HEK293 (cell line): ENCODE data around the gene KRT17.

Source experiments
- CTCF ChIA-PET: fragments of 350-600 bp; formaldehyde crosslinking; extraction: SDS; loops from one replicate; lab custom pipeline; 2021; ENCODE audit warnings: antibody characterized with exemption; lab: Yijun Ruan, JAX
- POLR2A ChIA-PET: fragments of 300-600 bp; formaldehyde crosslinking; extraction: SDS; loops from one replicate; lab custom pipeline; 2020; ENCODE audit warnings: antibody characterized with exemption, inconsistent platforms; lab: Yijun Ruan, JAX
- H3K27ac ChIP-seq: fragments of 200-500 bp; sonication (Bioruptor generic); 2 replicates; pipeline ENCODE4 v1.5.1; 2014; ENCODE audit warnings: low read depth, low read length, control low read depth, inconsistent platforms; ENCODE audit errors: extremely low read depth
- H3K36me3 ChIP-seq, 2 experiments: fragments of 200-500 bp in 1 of 2; sonication (Bioruptor generic) in 1 of 2; 1 replicate in 1 of 2; 2 replicates in 1 of 2; pipeline ENCODE4 v1.5.1; 2014 to 2017; ENCODE audit warnings: inconsistent platforms in 2 of 2, low read length in 2 of 2; ENCODE audit not compliant: control insufficient read depth in 2 of 2, insufficient read depth in 1 of 2
- H3K4me1 ChIP-seq: fragments of 200-500 bp; sonication (Bioruptor generic); 2 replicates; pipeline ENCODE4 v1.5.1; 2014; ENCODE audit warnings: mild to moderate bottlenecking, low read length, inconsistent platforms; ENCODE audit not compliant: control insufficient read depth, insufficient read depth
- H3K4me3 ChIP-seq: 2 replicates; pipeline ENCODE4 v1.5.1; 2011; ENCODE audit warnings: low read depth, mild to moderate bottlenecking, control low read depth, low read length, moderate library complexity
- H3K9me3 ChIP-seq: fragments of 200-500 bp; sonication (Bioruptor generic); 2 replicates; pipeline ENCODE4 v1.5.1; 2014; ENCODE audit warnings: low read depth, low read length, inconsistent platforms; ENCODE audit not compliant: control insufficient read depth, insufficient read depth
- ATF2 ChIP-seq: fragments of 450-650 bp; formaldehyde crosslinking; IDR thresholded peaks from 2 replicates; pipeline ENCODE4 v1.5.1; 2016; ENCODE audit warnings: missing biosample characterization, missing genetic modification characterization, low read depth
- EGR2 ChIP-seq: fragments of 450-650 bp; formaldehyde crosslinking; IDR thresholded peaks from 2 replicates; pipeline ENCODE4 v1.5.1; 2016; ENCODE audit warnings: low read depth, missing biosample characterization, missing genetic modification characterization
- GLIS1 ChIP-seq: fragments of 450-650 bp; formaldehyde crosslinking; IDR thresholded peaks from 2 replicates; pipeline ENCODE4 v1.5.1; 2016; ENCODE audit warnings: missing biosample characterization, missing genetic modification characterization
- OSR2 ChIP-seq: fragments of 450-650 bp; formaldehyde crosslinking; IDR thresholded peaks from 2 replicates; pipeline ENCODE4 v1.5.1; 2016; ENCODE audit warnings: missing biosample characterization, missing genetic modification characterization
- REST ChIP-seq: fragments of 450-650 bp; formaldehyde crosslinking; IDR thresholded peaks from 2 replicates; pipeline ENCODE4 v1.5.1; 2016; ENCODE audit warnings: missing biosample characterization, missing genetic modification characterization
- SCRT1 ChIP-seq: fragments of 450-650 bp; formaldehyde crosslinking; IDR thresholded peaks from 2 replicates; pipeline ENCODE4 v1.5.1; 2016; ENCODE audit warnings: missing biosample characterization, missing genetic modification characterization, borderline replicate concordance
- SP2 ChIP-seq: fragments of 450-650 bp; formaldehyde crosslinking; IDR thresholded peaks from 2 replicates; pipeline ENCODE4 v1.5.1; 2016; ENCODE audit warnings: missing biosample characterization, missing genetic modification characterization
- ZBTB20 ChIP-seq: fragments of 450-650 bp; formaldehyde crosslinking; IDR thresholded peaks from 2 replicates; pipeline ENCODE4 v1.5.1; 2016; ENCODE audit warnings: missing biosample characterization, missing genetic modification characterization
- ZBTB48 ChIP-seq: fragments of 450-650 bp; formaldehyde crosslinking; IDR thresholded peaks from 2 replicates; pipeline ENCODE4 v1.5.1; 2016; ENCODE audit warnings: missing biosample characterization, missing genetic modification characterization
- ZBTB8A ChIP-seq: fragments of 450-650 bp; formaldehyde crosslinking; IDR thresholded peaks from 2 replicates; pipeline ENCODE4 v1.5.1; 2016; ENCODE audit warnings: missing biosample characterization, missing genetic modification characterization
- ZFHX2 ChIP-seq: fragments of 450-650 bp; formaldehyde crosslinking; conservative IDR thresholded peaks from 2 replicates; pipeline ENCODE4 v1.5.1; 2016; ENCODE audit warnings: missing biosample characterization, missing genetic modification characterization
- ZNF280D ChIP-seq: fragments of 450-650 bp; formaldehyde crosslinking; IDR thresholded peaks from 2 replicates; pipeline ENCODE4 v1.5.1; 2016; ENCODE audit warnings: missing biosample characterization, missing genetic modification characterization
- ZNF366 ChIP-seq: fragments of 450-650 bp; formaldehyde crosslinking; conservative IDR thresholded peaks from 2 replicates; pipeline ENCODE4 v1.5.1; 2016; ENCODE audit warnings: missing biosample characterization, missing genetic modification characterization
- ZNF449 ChIP-seq: fragments of 450-650 bp; formaldehyde crosslinking; IDR thresholded peaks from 2 replicates; pipeline ENCODE4 v1.5.1; 2017; ENCODE audit warnings: missing biosample characterization, mild to moderate bottlenecking, missing genetic modification characterization, moderate library complexity
- ZNF473 ChIP-seq: fragments of 450-650 bp; formaldehyde crosslinking; IDR thresholded peaks from 2 replicates; pipeline ENCODE4 v1.5.1; 2017; ENCODE audit warnings: missing biosample characterization, missing genetic modification characterization
- ZNF48 ChIP-seq: fragments of 450-650 bp; formaldehyde crosslinking; IDR thresholded peaks from 2 replicates; pipeline ENCODE4 v1.5.1; 2016; ENCODE audit warnings: missing biosample characterization, missing genetic modification characterization
- ZNF521 ChIP-seq: fragments of 450-650 bp; formaldehyde crosslinking; IDR thresholded peaks from 2 replicates; pipeline ENCODE4 v1.5.1; 2017; ENCODE audit warnings: missing biosample characterization, mild to moderate bottlenecking, missing genetic modification characterization
- ZNF544 ChIP-seq: fragments of 450-650 bp; formaldehyde crosslinking; IDR thresholded peaks from 2 replicates; pipeline ENCODE4 v1.5.0; 2017; ENCODE audit warnings: missing biosample characterization, missing genetic modification characterization
- ZNF600 ChIP-seq: fragments of 450-650 bp; formaldehyde crosslinking; IDR thresholded peaks from 2 replicates; pipeline ENCODE4 v1.5.1; 2016; ENCODE audit warnings: missing biosample characterization, missing genetic modification characterization
- ZNF629 ChIP-seq: fragments of 450-650 bp; formaldehyde crosslinking; IDR thresholded peaks from 2 replicates; pipeline ENCODE4 v1.5.1; 2017; ENCODE audit warnings: missing biosample characterization, missing genetic modification characterization
- ZNF704 ChIP-seq: fragments of 450-650 bp; formaldehyde crosslinking; IDR thresholded peaks from 2 replicates; pipeline ENCODE4 v1.5.1; 2016; ENCODE audit warnings: missing biosample characterization, missing genetic modification characterization
- ZNF791 ChIP-seq: fragments of 450-650 bp; formaldehyde crosslinking; IDR thresholded peaks from 2 replicates; pipeline ENCODE4 v1.5.1; 2016; ENCODE audit warnings: missing biosample characterization, missing genetic modification characterization
- ZSCAN16 ChIP-seq: fragments of 450-650 bp; formaldehyde crosslinking; IDR thresholded peaks from 2 replicates; pipeline ENCODE4 v1.5.1; 2016; ENCODE audit warnings: missing biosample characterization, missing genetic modification characterization
- ZSCAN18 ChIP-seq: fragments of 450-650 bp; formaldehyde crosslinking; IDR thresholded peaks from 2 replicates; pipeline ENCODE4 v1.5.1; 2016; ENCODE audit warnings: missing biosample characterization, missing genetic modification characterization
- ZSCAN23 ChIP-seq: fragments of 450-650 bp; formaldehyde crosslinking; IDR thresholded peaks from 2 replicates; pipeline ENCODE4 v1.5.1; 2016; ENCODE audit warnings: missing biosample characterization, missing genetic modification characterization

The KRT17 gene

GRCh38 chr17:41624208-41625101 lies at the start of gene KRT17:
KRT17 (minus strand) TSS chr17:41624575; CDS start chr17:41624509, 66 bp downstream.
- H3K4me1 ChIP-seq, result peaks cover 2% of the 10 kb centered on the region; the same call in 1 of the 2 replicates
- no peaks in the 10 kb centered on the region for H3K36me3 ChIP-seq
- POLR2A ChIA-PET, result interaction anchor here (0.7 to 2.8 kb wide), 5 partner anchors 38 to 806 kb away, joined by 3 to 19 read pairs (median 3); partner anchors contain the start of genes EIF1 and JUP
- CTCF ChIA-PET, result interaction anchor here (0.6 to 2.5 kb wide), 12 partner anchors 16 to 768 kb away, joined by 3 to 14 read pairs (median 3); no protein-coding TSS in a partner anchor
- H3K4me3 ChIP-seq, result peak within 1 kb of the TSS; percentile 26
- H3K27ac ChIP-seq, result no peak within 1 kb of the TSS
- no peaks in the 10 kb centered on the region for H3K9me3 ChIP-seq
- no peak for TF ChIP-seq ZSCAN23
- TF ChIP-seq ZNF791 (tag by site-specific recombination), result no peak
- TF ChIP-seq ZNF449 (tag by site-specific recombination), result no peak
- peak; percentile 91 for TF ChIP-seq GLIS1 (tag by site-specific recombination)
- peak; percentile 74 for TF ChIP-seq ZBTB8A (tag by site-specific recombination)
- no peak for TF ChIP-seq ZNF48 (tag by site-specific recombination)
- TF ChIP-seq ZNF473 (tag by site-specific recombination), result no peak
- TF ChIP-seq ZNF521 (tag by site-specific recombination), result no peak
- no peak for TF ChIP-seq OSR2 (tag by site-specific recombination)
- TF ChIP-seq ZBTB20 (tag by site-specific recombination), result peak; percentile 26; the same call in 1 of the 2 replicates
- peak; percentile 66 for TF ChIP-seq REST (tag by site-specific recombination)
- TF ChIP-seq ZFHX2 (tag by site-specific recombination), result peak; percentile 84
- TF ChIP-seq ATF2 (tag by site-specific recombination), result 0 out of 2 replicates have a peak, but pooled peaks have one; percentile 7
- TF ChIP-seq ZNF280D, result no peak
- peak; percentile 81 for TF ChIP-seq EGR2 (tag by site-specific recombination)
- no peak for TF ChIP-seq ZSCAN18 (tag by site-specific recombination)
- TF ChIP-seq ZNF366 (tag by site-specific recombination), result no peak
- TF ChIP-seq ZNF600, result peak; percentile 44; the same call in 1 of the 2 replicates
- no peak for TF ChIP-seq ZSCAN16
- no peak for TF ChIP-seq ZNF544
- TF ChIP-seq ZBTB48 (tag by site-specific recombination), result no peak
- no peak for TF ChIP-seq ZNF704
- TF ChIP-seq SP2 (tag by site-specific recombination), result no peak
- TF ChIP-seq SCRT1 (tag by site-specific recombination), result no peak
- 0 out of 2 replicates have a peak, but pooled peaks have one; percentile 25 for TF ChIP-seq ZNF629 (tag by site-specific recombination)
